ENCODE data around the gene GRXCR2. TPM values are rescaled to one million over a fixed set of nuclear protein-coding genes. Genes with fewer than 3 reads are reported as not detected.

The GRXCR2 gene
- total RNA-seq, 1 donor: not detected

Other genes with a start within 250 kb of the GRXCR2 start
- gene PRELID2, start 37.7 kb downstream of the GRXCR2 start, total RNA-seq: 13.2 TPM
- under 0.01 TPM for gene SH3RF2, start 63.6 kb upstream of the GRXCR2 start, total RNA-seq
- gene PLAC8L1, start 232.6 kb upstream of the GRXCR2 start, total RNA-seq: not detected